Glutamatergic neuron (in vitro differentiated cells): ENCODE data around the gene SKOR1. TPM values are rescaled to one million over a fixed set of nuclear protein-coding genes. Genes with fewer than 3 reads are reported as not detected.

ENCODE experiments used
- DNase-seq: peaks from one replicate; pipeline ENCODE4 v3.0.0; 2022
- H3K27ac Mint-ChIP-seq: one replicate; pipeline ENCODE4 v1.8.0; 2020; ENCODE audit warnings: mild to moderate bottlenecking, mixed read lengths, inconsistent platforms; ENCODE audit not compliant: unreplicated experiment
- H3K27me3 Mint-ChIP-seq: one replicate; pipeline ENCODE4 v1.8.0; 2020; ENCODE audit warnings: mild to moderate bottlenecking, moderate library complexity, mixed read lengths, inconsistent platforms; ENCODE audit not compliant: unreplicated experiment
- H3K36me3 Mint-ChIP-seq: one replicate; pipeline ENCODE4 v1.8.0; 2020; ENCODE audit warnings: mild to moderate bottlenecking, mixed read lengths, inconsistent platforms; ENCODE audit not compliant: unreplicated experiment
- H3K4me1 Mint-ChIP-seq: one replicate; pipeline ENCODE4 v1.8.0; 2020; ENCODE audit warnings: mild to moderate bottlenecking, low read depth, mixed read lengths, inconsistent platforms; ENCODE audit not compliant: unreplicated experiment
- H3K4me3 Mint-ChIP-seq: one replicate; pipeline ENCODE4 v1.8.0; 2020; ENCODE audit warnings: mild to moderate bottlenecking, mixed read lengths, inconsistent platforms; ENCODE audit not compliant: unreplicated experiment
- H3K9me3 Mint-ChIP-seq: one replicate; pipeline ENCODE4 v1.8.0; 2020; ENCODE audit warnings: mild to moderate bottlenecking, moderate library complexity, mixed read lengths, inconsistent platforms; ENCODE audit not compliant: unreplicated experiment
- total RNA-seq: library from RNA; stranded (reverse); fragmentation: NEBNext Ultra II Directional; extraction: Animal tissue kit (Norgen Biotek cat#: 25700); gene quantifications from one replicate; pipeline ENCODE4 v1.2.1, GENCODE V29; 2021; ENCODE audit not compliant: unreplicated experiment
- TF ChIP-seq, protein P1 (sequence below): fragments of 200-600 bp; sonication (generic); IDR thresholded peaks from one replicate; pipeline ENCODE4 v1.5.0; 2021; ENCODE audit not compliant: partially characterized antibody, unreplicated experiment

The SKOR1 gene
- total RNA-seq, 1 donor from 2014 or later, result 4.0 TPM

DNA sequence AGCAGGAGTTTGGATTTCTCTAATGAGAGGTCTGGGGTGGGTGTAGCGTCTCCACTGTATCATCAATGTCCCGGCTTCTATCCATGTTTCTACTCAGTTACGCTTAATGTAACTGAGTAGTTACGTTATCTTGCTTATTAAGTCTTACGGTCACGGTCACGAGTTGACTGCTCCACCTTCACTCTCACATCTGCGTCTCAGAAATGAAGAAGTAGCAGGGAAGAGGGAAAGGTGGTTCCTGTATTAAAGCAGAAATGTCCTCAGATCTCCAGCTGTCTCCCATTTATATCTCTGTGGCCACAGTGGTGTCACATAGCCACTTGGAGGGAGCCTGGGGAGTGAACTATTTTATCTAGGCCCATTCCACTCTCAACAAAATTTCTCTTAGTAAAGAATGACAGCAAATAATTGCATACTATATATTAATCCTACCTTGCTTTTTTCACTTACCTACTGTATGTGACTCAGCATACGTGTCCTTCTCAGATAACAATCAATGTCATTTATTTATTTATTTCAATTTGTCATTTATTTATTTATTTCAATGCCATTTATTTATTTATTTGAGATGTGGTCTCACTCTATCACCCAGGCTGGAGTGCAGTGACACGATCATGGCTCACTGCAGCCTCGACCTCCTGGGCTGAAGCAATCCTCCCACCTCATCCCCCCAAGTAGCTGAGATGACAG, 54.3 kb downstream of the SKOR1 start:
- Mint-ChIP-seq H3K9me3 (peaks cover 7% of the 10 kb centered on the region), H3K4me3 (no peak overlapping the region), H3K4me1 (no peaks in the 10 kb centered on the region), H3K36me3 (no peaks in the 10 kb centered on the region), H3K27me3 (peaks cover 2% of the 10 kb centered on the region), H3K27ac (no peak overlapping the region)
- TF ChIP-seq, protein P1, sequence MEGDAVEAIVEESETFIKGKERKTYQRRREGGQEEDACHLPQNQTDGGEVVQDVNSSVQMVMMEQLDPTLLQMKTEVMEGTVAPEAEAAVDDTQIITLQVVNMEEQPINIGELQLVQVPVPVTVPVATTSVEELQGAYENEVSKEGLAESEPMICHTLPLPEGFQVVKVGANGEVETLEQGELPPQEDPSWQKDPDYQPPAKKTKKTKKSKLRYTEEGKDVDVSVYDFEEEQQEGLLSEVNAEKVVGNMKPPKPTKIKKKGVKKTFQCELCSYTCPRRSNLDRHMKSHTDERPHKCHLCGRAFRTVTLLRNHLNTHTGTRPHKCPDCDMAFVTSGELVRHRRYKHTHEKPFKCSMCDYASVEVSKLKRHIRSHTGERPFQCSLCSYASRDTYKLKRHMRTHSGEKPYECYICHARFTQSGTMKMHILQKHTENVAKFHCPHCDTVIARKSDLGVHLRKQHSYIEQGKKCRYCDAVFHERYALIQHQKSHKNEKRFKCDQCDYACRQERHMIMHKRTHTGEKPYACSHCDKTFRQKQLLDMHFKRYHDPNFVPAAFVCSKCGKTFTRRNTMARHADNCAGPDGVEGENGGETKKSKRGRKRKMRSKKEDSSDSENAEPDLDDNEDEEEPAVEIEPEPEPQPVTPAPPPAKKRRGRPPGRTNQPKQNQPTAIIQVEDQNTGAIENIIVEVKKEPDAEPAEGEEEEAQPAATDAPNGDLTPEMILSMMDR, result no peak
- no peak for DNase-seq

DNA sequence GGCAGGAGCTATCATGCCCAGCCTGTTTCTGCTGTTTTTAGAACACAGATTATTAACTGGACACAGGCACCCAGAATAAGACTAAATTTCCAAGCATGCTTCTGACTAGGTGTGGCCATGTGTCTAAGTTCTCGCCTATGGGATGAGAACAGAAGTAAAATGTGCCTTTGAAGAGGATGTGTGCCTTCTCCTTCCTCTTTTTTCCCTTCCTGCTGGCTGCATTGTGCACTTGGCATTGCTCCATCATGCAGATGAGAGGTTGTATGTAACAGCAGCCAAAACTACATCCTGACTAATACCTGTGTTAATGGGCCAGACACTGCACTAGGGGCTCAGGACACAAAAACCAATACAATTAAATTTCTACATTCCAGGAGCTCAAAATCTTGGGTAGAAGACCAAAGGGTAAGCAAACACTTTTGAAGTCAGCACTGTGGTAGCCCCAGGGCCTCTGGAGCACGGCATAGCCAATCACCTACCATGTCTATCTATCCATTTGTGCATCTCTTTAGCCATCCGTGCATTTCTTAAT, 55.4 kb downstream of the SKOR1 start:
- DNase-seq, result no peak
- TF ChIP-seq, protein P1, result no peak
- Mint-ChIP-seq H3K36me3 (no peaks in the 10 kb centered on the region), H3K4me3 (no peak overlapping the region), H3K9me3 (peaks cover 9% of the 10 kb centered on the region), H3K27me3 (peaks cover 2% of the 10 kb centered on the region), H3K4me1 (no peaks in the 10 kb centered on the region), H3K27ac (no peak overlapping the region)

DNA sequence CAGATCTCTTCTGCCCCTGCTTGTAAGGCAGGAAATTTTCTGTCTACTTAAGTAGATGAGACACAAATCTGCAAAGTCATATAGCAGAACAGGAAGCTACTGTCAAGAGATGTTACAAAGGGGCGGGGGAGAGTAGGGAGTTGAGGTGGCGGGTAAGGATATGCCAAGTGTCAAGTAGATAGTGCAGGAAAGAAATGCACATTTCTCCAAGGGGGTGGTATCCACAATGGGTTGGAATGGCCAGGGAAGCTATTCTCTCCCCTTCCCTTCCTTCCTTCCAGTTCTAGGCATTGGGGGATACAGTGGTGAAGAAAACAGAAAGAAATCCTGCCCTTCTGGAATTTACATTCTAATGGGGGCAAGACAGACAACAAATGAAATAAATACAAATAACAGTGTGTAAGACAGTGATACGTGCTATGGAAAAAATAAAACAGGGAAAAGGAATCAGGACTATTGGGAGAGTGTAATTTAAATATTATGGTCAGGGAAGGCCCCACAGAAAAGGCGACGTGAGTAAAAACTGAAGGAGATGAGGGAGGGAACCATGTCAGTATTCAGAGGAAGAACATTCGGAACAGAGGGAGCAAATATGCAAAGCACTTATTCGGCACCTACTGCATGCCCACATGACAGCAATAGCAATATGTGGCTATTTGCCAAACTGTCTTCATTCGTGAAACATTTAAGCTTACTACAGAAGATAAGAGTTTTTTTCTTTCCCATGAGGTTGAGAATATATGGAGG, 57.4 kb downstream of the SKOR1 start:
- DNase-seq, result no peak
- TF ChIP-seq, protein P1, result no peak
- peaks cover 9% of the 10 kb centered on the region for H3K9me3 Mint-ChIP-seq
- no peaks in the 10 kb centered on the region for H3K4me1 Mint-ChIP-seq
- H3K27ac Mint-ChIP-seq, result no peak overlapping the region
- H3K4me3 Mint-ChIP-seq, result no peak overlapping the region
- peaks cover 2% of the 10 kb centered on the region for H3K27me3 Mint-ChIP-seq
- no peaks in the 10 kb centered on the region for H3K36me3 Mint-ChIP-seq

DNA sequence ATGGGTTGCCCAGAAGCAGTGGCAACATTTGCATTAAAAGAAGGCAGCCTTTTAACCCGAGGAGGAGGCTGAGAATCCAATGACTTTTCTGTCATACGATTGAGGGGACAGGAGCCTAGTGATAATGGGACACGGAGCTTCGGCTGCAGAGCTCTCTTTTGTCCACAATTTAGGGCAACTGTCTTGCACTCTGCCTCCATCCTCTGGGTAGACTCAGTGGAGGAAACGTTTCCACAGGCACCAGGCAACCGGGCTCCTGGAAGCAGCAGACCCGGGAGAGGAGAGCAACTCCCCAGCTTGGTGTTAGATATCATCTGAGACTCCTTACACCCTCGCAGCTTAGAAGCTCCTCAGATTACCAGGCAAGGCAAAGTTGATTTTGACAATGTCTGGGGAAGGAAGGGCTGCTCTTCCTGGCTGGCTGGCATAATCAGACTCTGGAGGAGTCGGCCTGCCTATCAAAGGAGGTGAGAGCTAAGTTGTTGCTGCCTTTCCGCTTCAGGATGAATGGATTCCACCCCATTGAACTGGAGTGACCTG, 58.0 kb downstream of the SKOR1 start:
- TF ChIP-seq, protein P1, result no peak
- DNase-seq, result no peak
- Mint-ChIP-seq H3K9me3 (peaks cover 9% of the 10 kb centered on the region), H3K27ac (no peak overlapping the region), H3K27me3 (peaks cover 2% of the 10 kb centered on the region), H3K4me1 (no peaks in the 10 kb centered on the region), H3K4me3 (no peak overlapping the region), H3K36me3 (no peaks in the 10 kb centered on the region)
